Hepatocyte (in vitro differentiated cells): Measurements from ENCODE around the gene AVPR2.

ENCODE experiments used
- EZH2phosphoT487 ChIP-seq: fragments of 200-600 bp; sonication (generic); IDR thresholded peaks from one replicate; pipeline ENCODE4 v1.6.1; 2018; ENCODE audit warnings: antibody characterized with exemption, mild to moderate bottlenecking, low read depth, moderate library complexity; ENCODE audit not compliant: unreplicated experiment, severe bottlenecking
- TF ChIP-seq, protein P1 (sequence below): fragments of 200-600 bp; sonication (generic); IDR thresholded peaks from 2 replicates; pipeline ENCODE4 v1.5.1; 2016; ENCODE audit warnings: antibody characterized with exemption, mild to moderate bottlenecking; ENCODE audit not compliant: poor library complexity

DNA sequence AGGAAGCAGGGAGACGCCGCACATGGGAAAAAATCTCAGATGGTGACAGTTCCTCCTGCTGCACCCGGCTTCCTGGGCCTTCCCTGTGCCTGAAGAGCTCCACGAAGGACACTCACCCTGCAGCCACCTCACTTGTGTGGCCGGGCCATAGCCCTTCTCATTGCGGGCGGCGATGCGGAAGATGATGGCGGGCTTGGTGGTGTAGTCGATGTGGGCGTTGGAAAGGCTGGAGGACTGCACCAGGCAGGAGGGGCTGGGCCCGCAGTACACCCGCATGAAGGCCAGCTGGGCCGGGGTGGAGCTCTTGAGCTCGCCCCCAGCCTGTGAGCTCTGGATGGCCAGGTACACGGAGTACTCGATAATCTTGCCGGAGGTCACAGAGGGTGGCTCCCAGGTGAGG is 45.7 kb downstream of the AVPR2 start:
- TF ChIP-seq EZH2phosphoT487 = no peak
- TF ChIP-seq, protein P1, sequence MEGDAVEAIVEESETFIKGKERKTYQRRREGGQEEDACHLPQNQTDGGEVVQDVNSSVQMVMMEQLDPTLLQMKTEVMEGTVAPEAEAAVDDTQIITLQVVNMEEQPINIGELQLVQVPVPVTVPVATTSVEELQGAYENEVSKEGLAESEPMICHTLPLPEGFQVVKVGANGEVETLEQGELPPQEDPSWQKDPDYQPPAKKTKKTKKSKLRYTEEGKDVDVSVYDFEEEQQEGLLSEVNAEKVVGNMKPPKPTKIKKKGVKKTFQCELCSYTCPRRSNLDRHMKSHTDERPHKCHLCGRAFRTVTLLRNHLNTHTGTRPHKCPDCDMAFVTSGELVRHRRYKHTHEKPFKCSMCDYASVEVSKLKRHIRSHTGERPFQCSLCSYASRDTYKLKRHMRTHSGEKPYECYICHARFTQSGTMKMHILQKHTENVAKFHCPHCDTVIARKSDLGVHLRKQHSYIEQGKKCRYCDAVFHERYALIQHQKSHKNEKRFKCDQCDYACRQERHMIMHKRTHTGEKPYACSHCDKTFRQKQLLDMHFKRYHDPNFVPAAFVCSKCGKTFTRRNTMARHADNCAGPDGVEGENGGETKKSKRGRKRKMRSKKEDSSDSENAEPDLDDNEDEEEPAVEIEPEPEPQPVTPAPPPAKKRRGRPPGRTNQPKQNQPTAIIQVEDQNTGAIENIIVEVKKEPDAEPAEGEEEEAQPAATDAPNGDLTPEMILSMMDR = no peak
